WTC11 (cell line): ENCODE data around the gene PTPA. TPM values are rescaled to one million over a fixed set of nuclear protein-coding genes. Genes with fewer than 3 reads are reported as not detected.
A peak's percentile ranks its signal among the peaks of the same experiment; 100 is the strongest.

Experiments used
- ATAC-seq: fragments of 200-7000 bp; cut with Tn5 transposase; 2 replicates; pipeline ENCODE4 v1.10.0; 2021; ENCODE audit warnings: mild to moderate bottlenecking, moderate library complexity
- Bru-seq: library from RNA; stranded (reverse); fragments of 400-500 nt; gene quantifications from one replicate; lab custom pipeline; 2021; lab: Mats Ljungman, UMichigan
- CTCF ChIA-PET: fragments of 300-600 bp; sonication (Branson Sonifier 250); formaldehyde crosslinking; loops from one replicate; lab custom pipeline; 2021; ENCODE audit warnings: antibody characterized with exemption; lab: Charles Lee
- POLR2A ChIA-PET: fragments of 350-600 bp; sonication (Branson Sonifier 250); formaldehyde crosslinking; loops from one replicate; lab custom pipeline; 2021; ENCODE audit warnings: antibody characterized with exemption; lab: Charles Lee
- DNase-seq: peaks from one replicate; pipeline ENCODE4 v3.0.0; 2021; ENCODE audit warnings: low spot score
- H3K27ac Mint-ChIP-seq: 2 replicates; pipeline ENCODE4 v1.8.0; 2021; ENCODE audit warnings: mixed read lengths
- H3K27me3 Mint-ChIP-seq: 2 replicates; pipeline ENCODE4 v1.8.0; 2021; ENCODE audit warnings: low read depth, mild to moderate bottlenecking, moderate library complexity, mixed read lengths
- H3K36me3 Mint-ChIP-seq: 2 replicates; pipeline ENCODE4 v1.8.0; 2021; ENCODE audit warnings: mixed read lengths
- H3K4me1 Mint-ChIP-seq: 2 replicates; pipeline ENCODE4 v1.8.0; 2022; ENCODE audit warnings: mixed read lengths
- H3K4me3 Mint-ChIP-seq: 2 replicates; pipeline ENCODE4 v1.8.0; 2021; ENCODE audit warnings: mild to moderate bottlenecking, moderate library complexity, mixed read lengths
- H3K9me3 Mint-ChIP-seq: 2 replicates; pipeline ENCODE4 v1.8.0; 2021; ENCODE audit warnings: mixed read lengths
- ARID4B ChIP-seq: sonication (generic); formaldehyde crosslinking; IDR thresholded peaks from 2 replicates; pipeline ENCODE4 v1.8.0; 2023; ENCODE audit warnings: missing genetic modification reagents, mild to moderate bottlenecking, borderline replicate concordance
- ATF1 ChIP-seq: sonication (generic); formaldehyde crosslinking; IDR thresholded peaks from 2 replicates; pipeline ENCODE4 v1.8.1; 2023; ENCODE audit warnings: mild to moderate bottlenecking, moderate library complexity, missing genetic modification reagents
- ATF6 ChIP-seq: sonication (generic); formaldehyde crosslinking; IDR thresholded peaks from 2 replicates; pipeline ENCODE4 v1.8.1; 2023; ENCODE audit warnings: mild to moderate bottlenecking, missing genetic modification reagents
- CBFB ChIP-seq: sonication (generic); formaldehyde crosslinking; IDR thresholded peaks from 2 replicates; pipeline ENCODE4 v1.8.1; 2022; ENCODE audit warnings: mild to moderate bottlenecking, low read depth, missing genetic modification reagents
- ELF4 ChIP-seq: sonication (generic); formaldehyde crosslinking; IDR thresholded peaks from 2 replicates; pipeline ENCODE4 v1.8.1; 2022; ENCODE audit warnings: low read depth, mild to moderate bottlenecking, moderate library complexity, missing genetic modification reagents
- FOXJ3 ChIP-seq: sonication (generic); formaldehyde crosslinking; IDR thresholded peaks from 2 replicates; pipeline ENCODE4 v1.9.0; 2021; ENCODE audit warnings: missing genetic modification reagents, mild to moderate bottlenecking, borderline replicate concordance
- JUN ChIP-seq: sonication (generic); formaldehyde crosslinking; IDR thresholded peaks from 2 replicates; pipeline ENCODE4 v1.8.0; 2023; ENCODE audit warnings: mild to moderate bottlenecking, missing genetic modification reagents
- KAT7 ChIP-seq: sonication (generic); formaldehyde crosslinking; IDR thresholded peaks from 2 replicates; pipeline ENCODE4 v1.8.1; 2023; ENCODE audit warnings: missing genetic modification reagents, mild to moderate bottlenecking, borderline replicate concordance
- MAX ChIP-seq: sonication (generic); formaldehyde crosslinking; IDR thresholded peaks from 2 replicates; pipeline ENCODE4 v1.8.0; 2022; ENCODE audit warnings: mild to moderate bottlenecking, missing genetic modification reagents
- MYBL2 ChIP-seq: sonication (generic); formaldehyde crosslinking; IDR thresholded peaks from 2 replicates; pipeline ENCODE4 v1.8.1; 2023; ENCODE audit warnings: mild to moderate bottlenecking, moderate library complexity, missing genetic modification reagents
- NFYB ChIP-seq: sonication (generic); formaldehyde crosslinking; conservative IDR thresholded peaks from 2 replicates; pipeline ENCODE4 v1.8.0; 2022; ENCODE audit warnings: low read depth, missing genetic modification reagents
- NR1H2 ChIP-seq: sonication (generic); formaldehyde crosslinking; IDR thresholded peaks from 2 replicates; pipeline ENCODE4 v1.9.0; 2021; ENCODE audit warnings: mild to moderate bottlenecking, moderate library complexity, missing genetic modification reagents
- NR2C2 ChIP-seq: sonication (generic); formaldehyde crosslinking; IDR thresholded peaks from 2 replicates; pipeline ENCODE4 v1.8.0; 2022; ENCODE audit warnings: mild to moderate bottlenecking, missing genetic modification reagents
- SMAD4 ChIP-seq: sonication (generic); formaldehyde crosslinking; IDR thresholded peaks from 2 replicates; pipeline ENCODE4 v1.8.0; 2022; ENCODE audit warnings: mild to moderate bottlenecking, missing genetic modification reagents
- SP1 ChIP-seq: sonication (generic); formaldehyde crosslinking; conservative IDR thresholded peaks from 2 replicates; pipeline ENCODE4 v1.8.1; 2022; ENCODE audit warnings: missing genetic modification reagents
- STAT6 ChIP-seq: sonication (generic); formaldehyde crosslinking; conservative IDR thresholded peaks from 2 replicates; pipeline ENCODE4 v1.8.1; 2023; ENCODE audit warnings: mild to moderate bottlenecking, low read depth, missing genetic modification reagents, moderate library complexity
- USF1 ChIP-seq: sonication (generic); formaldehyde crosslinking; IDR thresholded peaks from 2 replicates; pipeline ENCODE4 v1.8.0; 2022; ENCODE audit warnings: mild to moderate bottlenecking, missing genetic modification reagents
- USF2 ChIP-seq: sonication (generic); formaldehyde crosslinking; IDR thresholded peaks from 2 replicates; pipeline ENCODE4 v1.8.1; 2023; ENCODE audit warnings: mild to moderate bottlenecking, missing genetic modification reagents, moderate library complexity
- ZBTB21 ChIP-seq: sonication (generic); formaldehyde crosslinking; IDR thresholded peaks from 2 replicates; pipeline ENCODE4 v1.8.1; 2023; ENCODE audit warnings: mild to moderate bottlenecking, missing genetic modification reagents, borderline replicate concordance
- ZNF121 ChIP-seq: sonication (generic); formaldehyde crosslinking; IDR thresholded peaks from 2 replicates; pipeline ENCODE4 v1.8.0; 2023; ENCODE audit warnings: missing genetic modification reagents
- ZNF263 ChIP-seq: sonication (generic); formaldehyde crosslinking; IDR thresholded peaks from 2 replicates; pipeline ENCODE4 v1.8.1; 2022; ENCODE audit warnings: low read depth, mild to moderate bottlenecking, moderate library complexity, missing genetic modification reagents
- ZNF671 ChIP-seq: fragments of 250-450 bp; sonication (Bioruptor Pico); IDR thresholded peaks from 2 replicates; pipeline ENCODE4 v1.8.0; 2021; ENCODE audit warnings: mild to moderate bottlenecking
- long read RNA-seq, 3 experiments: library from RNA in 1 of 3; library from capped mRNA in 1 of 3; library from polyadenylated mRNA in 1 of 3; unstranded in 2 of 3; stranded (forward) in 1 of 3; transcript quantifications; one replicate each; pipeline ENCODE4 v2.0.0, GENCODE V29; 2021
- total RNA-seq: library from RNA; stranded (reverse); gene quantifications from 3 replicates; pipeline ENCODE4 v1.2.3, GENCODE V29; 2021

PTPA gene
- total RNA-seq (181 to 186 TPM (median 186 TPM) in 3 replicates), Bru-seq, nascent RNA (percentile 67 among the genes with signal in this experiment)
- long read RNA-seq, experiment 1, transcript PTPA-207 (10 exons, 2,737 nt): major isoform, 358 of 581 reads
- long read RNA-seq, experiment 1, transcript PTPA-201 (11 exons, 2,845 nt): minor isoform, 20 of 581 reads
- long read RNA-seq, experiment 1, transcript PTPA-210 (3 exons, 1,153 nt): minor isoform, 43 of 581 reads
- long read RNA-seq, experiment 1, transcript PTPA-205 (9 exons, 2,653 nt): minor isoform, 17 of 581 reads
- long read RNA-seq, experiment 1, partial matches to known transcripts: 32 of 581 reads
- long read RNA-seq, experiment 1, other reads (novel, unspliced or antisense): 57 of 581 reads
- long read RNA-seq, experiment 2, transcript PTPA-216 (3 exons, 857 nt): minor isoform, 6 of 249 reads
- long read RNA-seq, experiment 2, transcript PTPA-207 (10 exons, 2,737 nt): major isoform, 70 of 249 reads
- long read RNA-seq, experiment 2, transcript PTPA-201 (11 exons, 2,845 nt): minor isoform, 5 of 249 reads
- long read RNA-seq, experiment 2, transcript PTPA-210 (3 exons, 1,153 nt): minor isoform, 14 of 249 reads
- long read RNA-seq, experiment 2, partial matches to known transcripts: 122 of 249 reads
- long read RNA-seq, experiment 2, other reads (novel, unspliced or antisense): 22 of 249 reads
- long read RNA-seq, experiment 3, transcript PTPA-216 (3 exons, 857 nt): minor isoform, 5 of 66 reads
- long read RNA-seq, experiment 3, transcript PTPA-207 (10 exons, 2,737 nt): major isoform, 19 of 66 reads
- long read RNA-seq, experiment 3, transcript PTPA-210 (3 exons, 1,153 nt): minor isoform, 11 of 66 reads
- long read RNA-seq, experiment 3, partial matches to known transcripts: 6 of 66 reads
- long read RNA-seq, experiment 3, other reads (novel, unspliced or antisense): 19 of 66 reads

GRCh38 chr9:129110740-129111527 lies at the start of gene PTPA, which contains the start of gene CRAT:
Gene PTPA (plus strand): TSS chr9:129111415. CDS start chr9:129111601, 186 bp downstream.
Gene CRAT (minus strand): TSS chr9:129110793. CDS start chr9:129110509, 284 bp downstream.
- Mint-ChIP-seq H3K4me1 (peaks cover 24% of the 10 kb centered on the region), H3K4me3 (peak within 1 kb of the TSS; percentile 93), H3K27ac (peak within 1 kb of the TSS; percentile 99), H3K27me3 (peaks cover 17% of the 10 kb centered on the region), H3K9me3 (no peaks in the 10 kb centered on the region), H3K36me3 (no peaks in the 10 kb centered on the region)
- ATAC-seq (peak; percentile 85), DNase-seq (peak; percentile 97)
- ChIA-PET CTCF (interaction anchor here (1.2 to 2.5 kb wide), 5 partner anchors 8 to 83 kb away, joined by 3 to 13 read pairs (median 6); partner anchors contain the start of gene SH3GLB2), POLR2A (interaction anchor here (1.5 to 1.6 kb wide), 2 partner anchors 16 kb away, joined by 3 to 5 read pairs; no protein-coding TSS in a partner anchor)
- peak; percentile 65; the same call in 1 of the 2 replicates for TF ChIP-seq ATF1 (CRISPR knock-in tag)
- TF ChIP-seq ZBTB21: peak; percentile 47; the same call in 1 of the 2 replicates
- no peak for TF ChIP-seq ZNF671 (CRISPR knock-in tag)
- TF ChIP-seq NR2C2 (CRISPR knock-in tag): no peak
- peak; percentile 80 for TF ChIP-seq MAX (CRISPR knock-in tag)
- no peak for TF ChIP-seq ZNF121
- TF ChIP-seq SMAD4 (CRISPR knock-in tag): no peak
- TF ChIP-seq ATF6 (CRISPR knock-in tag): no peak
- no peak for TF ChIP-seq KAT7
- TF ChIP-seq NR1H2 (CRISPR knock-in tag): no peak
- no peak for TF ChIP-seq ZNF263
- TF ChIP-seq CBFB (CRISPR knock-in tag): peak; percentile 62; the same call in 1 of the 2 replicates
- TF ChIP-seq STAT6 (CRISPR knock-in tag): no peak
- TF ChIP-seq FOXJ3: no peak
- TF ChIP-seq MYBL2 (CRISPR knock-in tag): peak; percentile 46; the same call in 1 of the 2 replicates
- TF ChIP-seq USF2 (CRISPR knock-in tag): peak; percentile 15; the same call in 1 of the 2 replicates
- TF ChIP-seq ELF4 (CRISPR knock-in tag): no peak
- TF ChIP-seq NFYB: 0 out of 2 replicates have a peak, but pooled peaks have one; percentile 28
- peak; percentile 9; the same call in 1 of the 2 replicates for TF ChIP-seq USF1 (CRISPR knock-in tag)
- TF ChIP-seq ARID4B: peak; percentile 53; the same call in 1 of the 2 replicates
- peak; percentile 80 for TF ChIP-seq SP1 (CRISPR knock-in tag)
- no peak; the same call in 1 of the 2 replicates for TF ChIP-seq JUN (CRISPR knock-in tag)
